OCI-LY3 (cell line): ENCODE results near the gene ITPR1.

Experiments
- H2AFZ ChIP-seq: fragments of 200-600, 300-600 bp; shearing (Covaris generic); 2 replicates; pipeline ENCODE4 v1.6.0; 2014; ENCODE audit warnings: antibody characterized with exemption, low read depth, low read length
- H3K27ac ChIP-seq: fragments of 200-600, 300-600 bp; sonication (generic); 2 replicates; pipeline ENCODE4 v1.5.1; 2014; ENCODE audit warnings: mild to moderate bottlenecking, low read length, moderate library complexity, mixed read lengths
- H3K27me3 ChIP-seq: fragments of 200-600, 300-600 bp; sonication (generic); 2 replicates; pipeline ENCODE4 v1.6.1; 2014; ENCODE audit warnings: low read depth, low read length, mixed read lengths
- H3K36me3 ChIP-seq: fragments of 200-600, 300-600 bp; sonication (generic); replicated peaks from 2 replicates; pipeline ENCODE3; 2014; ENCODE audit warnings: low read depth, low read length, mixed read lengths
- H3K4me1 ChIP-seq: fragments of 300-600, 200-600 bp; sonication (generic); 2 replicates; pipeline ENCODE4 v1.6.1; 2014; ENCODE audit warnings: low read length, mixed read lengths
- H3K4me2 ChIP-seq: fragments of 200-600, 300-600 bp; sonication (generic); 2 replicates; pipeline ENCODE4 v1.6.1; 2014; ENCODE audit warnings: low read length, mixed read lengths
- H3K4me3 ChIP-seq: fragments of 300-600, 200-600 bp; sonication (generic); 2 replicates; pipeline ENCODE4 v1.5.1; 2014; ENCODE audit warnings: antibody characterized with exemption, mild to moderate bottlenecking, low read length, moderate library complexity
- H3K79me2 ChIP-seq: fragments of 300-600, 200-600 bp; shearing (Covaris generic); 2 replicates; pipeline ENCODE4 v1.6.1; 2014; ENCODE audit warnings: mild to moderate bottlenecking, low read length, mixed read lengths
- H3K9ac ChIP-seq: fragments of 300-600, 200-600 bp; shearing (Covaris generic); 2 replicates; pipeline ENCODE4 v1.6.0; 2014; ENCODE audit warnings: mild to moderate bottlenecking, low read length, moderate library complexity
- H3K9me3 ChIP-seq: fragments of 200-600, 300-600 bp; shearing (Covaris generic); 2 replicates; pipeline ENCODE4 v1.6.1; 2014; ENCODE audit warnings: low read length, mixed read lengths; ENCODE audit not compliant: insufficient read depth
- H4K20me1 ChIP-seq: fragments of 200-600, 300-600 bp; sonication (generic); 2 replicates; pipeline ENCODE4 v1.6.1; 2016; ENCODE audit warnings: low read length, mixed read lengths; ENCODE audit not compliant: insufficient read depth
- EZH2phosphoT487 ChIP-seq: fragments of 200-600 bp; shearing (Covaris generic); IDR thresholded peaks from 2 replicates; pipeline ENCODE4 v1.6.1; 2018; ENCODE audit warnings: antibody characterized with exemption, mixed run types, low read depth
- TF ChIP-seq, protein P1 (sequence below): fragments of 200-600, 300-600 bp; sonication (generic); IDR thresholded peaks from 2 replicates; pipeline ENCODE4 v1.5.1; 2014; ENCODE audit warnings: antibody characterized with exemption, low read length, low read depth

Gene ITPR1

DNA sequence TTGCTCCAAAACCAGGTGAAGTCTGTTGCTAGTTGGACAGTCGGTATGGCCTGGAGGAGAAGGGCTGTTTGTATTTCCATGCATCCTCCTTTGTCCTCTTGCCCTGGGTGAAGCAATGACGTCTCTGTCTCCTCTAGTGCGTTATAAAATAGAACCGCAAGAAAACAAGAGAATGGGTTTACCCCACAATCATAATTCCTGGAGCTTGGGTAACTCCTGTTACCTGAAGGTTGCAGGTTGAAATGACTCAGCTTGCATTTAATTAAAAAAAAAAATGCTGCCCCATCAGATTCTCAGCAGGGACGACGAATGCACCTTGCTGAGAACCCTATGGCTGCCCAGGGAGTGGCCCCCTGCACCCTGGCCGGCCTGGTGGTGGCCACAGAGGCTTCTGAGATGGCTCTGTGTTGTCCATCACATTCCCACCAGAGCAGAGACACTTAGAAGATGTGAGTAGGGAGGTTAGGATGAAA, 257.9 kb downstream of the ITPR1 start:
- no peak overlapping the region for H3K4me2 ChIP-seq

GRCh38 chr3:4751502-4752101, 258.5 kb downstream of the ITPR1 start:
- TF ChIP-seq, protein P1, sequence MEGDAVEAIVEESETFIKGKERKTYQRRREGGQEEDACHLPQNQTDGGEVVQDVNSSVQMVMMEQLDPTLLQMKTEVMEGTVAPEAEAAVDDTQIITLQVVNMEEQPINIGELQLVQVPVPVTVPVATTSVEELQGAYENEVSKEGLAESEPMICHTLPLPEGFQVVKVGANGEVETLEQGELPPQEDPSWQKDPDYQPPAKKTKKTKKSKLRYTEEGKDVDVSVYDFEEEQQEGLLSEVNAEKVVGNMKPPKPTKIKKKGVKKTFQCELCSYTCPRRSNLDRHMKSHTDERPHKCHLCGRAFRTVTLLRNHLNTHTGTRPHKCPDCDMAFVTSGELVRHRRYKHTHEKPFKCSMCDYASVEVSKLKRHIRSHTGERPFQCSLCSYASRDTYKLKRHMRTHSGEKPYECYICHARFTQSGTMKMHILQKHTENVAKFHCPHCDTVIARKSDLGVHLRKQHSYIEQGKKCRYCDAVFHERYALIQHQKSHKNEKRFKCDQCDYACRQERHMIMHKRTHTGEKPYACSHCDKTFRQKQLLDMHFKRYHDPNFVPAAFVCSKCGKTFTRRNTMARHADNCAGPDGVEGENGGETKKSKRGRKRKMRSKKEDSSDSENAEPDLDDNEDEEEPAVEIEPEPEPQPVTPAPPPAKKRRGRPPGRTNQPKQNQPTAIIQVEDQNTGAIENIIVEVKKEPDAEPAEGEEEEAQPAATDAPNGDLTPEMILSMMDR, result no peak
- no peak for TF ChIP-seq EZH2phosphoT487
- Histone ChIP-seq H3K9ac (no peak overlapping the region), H4K20me1 (peaks cover 4% of the 10 kb centered on the region; the same call in 1 of the 2 replicates), H3K4me1 (peaks cover 11% of the 10 kb centered on the region), H3K27me3 (peaks cover 11% of the 10 kb centered on the region), H3K4me3 (no peak overlapping the region), H2AFZ (no peak overlapping the region), H3K9me3 (no peaks in the 10 kb centered on the region), H3K79me2 (no peaks in the 10 kb centered on the region), H3K27ac (no peak overlapping the region), H3K36me3 (no peaks in the 10 kb centered on the region), H3K4me2 (no peak overlapping the region)

More for the DNA sequence above, 257.9 kb downstream of the ITPR1 start:
- Histone ChIP-seq H3K27ac (no peak overlapping the region), H3K9me3 (no peaks in the 10 kb centered on the region), H4K20me1 (peaks cover 4% of the 10 kb centered on the region; the same call in 1 of the 2 replicates), H2AFZ (no peak overlapping the region), H3K9ac (no peak overlapping the region), H3K4me1 (peaks cover 11% of the 10 kb centered on the region), H3K36me3 (no peaks in the 10 kb centered on the region), H3K4me3 (no peak overlapping the region), H3K27me3 (peaks cover 11% of the 10 kb centered on the region), H3K79me2 (no peaks in the 10 kb centered on the region)
- no peak for TF ChIP-seq EZH2phosphoT487
- TF ChIP-seq, protein P1, result no peak

GRCh38 chr3:4752201-4753072, 259.3 kb downstream of the ITPR1 start:
- Histone ChIP-seq H3K9ac (no peak overlapping the region), H3K4me1 (peaks cover 11% of the 10 kb centered on the region), H3K4me2 (no peak overlapping the region)

More at GRCh38 chr3:4752201-4753072, 259.3 kb downstream of the ITPR1 start:
- H3K79me2 ChIP-seq, result no peaks in the 10 kb centered on the region
- no peak overlapping the region for H3K4me3 ChIP-seq
- no peak for TF ChIP-seq EZH2phosphoT487
- TF ChIP-seq, protein P1, result no peak
- no peaks in the 10 kb centered on the region for H3K9me3 ChIP-seq
- H3K27me3 ChIP-seq, result peaks cover 11% of the 10 kb centered on the region
- no peak overlapping the region for H3K27ac ChIP-seq
- H4K20me1 ChIP-seq, result peaks cover 4% of the 10 kb centered on the region; the same call in 1 of the 2 replicates
- H2AFZ ChIP-seq, result no peak overlapping the region
- no peaks in the 10 kb centered on the region for H3K36me3 ChIP-seq
